ENCODE results near the gene UNC5B.
A peak's percentile ranks its signal among the peaks of the same experiment; 100 is the strongest.
"Not testable (repeated sequence)": the region's sequence is repeated elsewhere in the genome, so short reads cannot be mapped to it uniquely, and the experiment has no call there.

The UNC5B gene

DNA sequence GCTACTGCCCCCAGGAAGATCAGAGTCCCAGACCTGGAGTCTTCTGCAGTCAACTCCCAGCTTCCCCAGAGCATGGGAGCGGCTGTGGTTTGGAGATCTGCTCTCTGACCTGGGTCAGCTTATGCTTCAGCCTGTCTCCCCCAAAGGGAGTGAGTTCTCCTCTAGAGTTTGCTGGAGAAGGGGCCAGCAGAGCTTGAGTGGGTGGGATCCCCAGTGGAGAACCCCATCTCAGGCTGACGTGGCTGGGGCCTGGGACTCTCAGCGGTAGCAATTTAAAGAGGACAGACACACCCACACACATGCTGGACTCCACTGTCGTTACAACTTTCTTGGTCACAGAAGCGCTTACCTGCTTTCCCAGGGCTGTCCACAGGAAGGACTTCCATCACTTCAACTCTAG is 6.3 kb downstream of the UNC5B start:
- no peak for TF ChIP-seq Cebpa-rat (IDR thresholded peaks at IDR 0.05)
- Histone ChIP-seq H4K20me1 (peaks cover 0 to 50% (median 10%) of the 10 kb centered on the region in 11 experiments; a peak in 14 of 22 replicates), H3K27me3 (peaks cover 33 to 66% (median 59%) of the 10 kb centered on the region in 11 experiments), H3K9me3 (replicated peaks in 1 of 11) (no peaks in the 10 kb centered on the region), H3K4me3 (no peak overlapping the region), H3K4me2 (no peak overlapping the region), H3K4me1 (peaks cover 12 to 26% (median 18%) of the 10 kb centered on the region in 10 experiments), H3K27ac (no peak overlapping the region), H3K36me3 (no peaks in the 10 kb centered on the region), H3K9ac (no peak overlapping the region)

DNA sequence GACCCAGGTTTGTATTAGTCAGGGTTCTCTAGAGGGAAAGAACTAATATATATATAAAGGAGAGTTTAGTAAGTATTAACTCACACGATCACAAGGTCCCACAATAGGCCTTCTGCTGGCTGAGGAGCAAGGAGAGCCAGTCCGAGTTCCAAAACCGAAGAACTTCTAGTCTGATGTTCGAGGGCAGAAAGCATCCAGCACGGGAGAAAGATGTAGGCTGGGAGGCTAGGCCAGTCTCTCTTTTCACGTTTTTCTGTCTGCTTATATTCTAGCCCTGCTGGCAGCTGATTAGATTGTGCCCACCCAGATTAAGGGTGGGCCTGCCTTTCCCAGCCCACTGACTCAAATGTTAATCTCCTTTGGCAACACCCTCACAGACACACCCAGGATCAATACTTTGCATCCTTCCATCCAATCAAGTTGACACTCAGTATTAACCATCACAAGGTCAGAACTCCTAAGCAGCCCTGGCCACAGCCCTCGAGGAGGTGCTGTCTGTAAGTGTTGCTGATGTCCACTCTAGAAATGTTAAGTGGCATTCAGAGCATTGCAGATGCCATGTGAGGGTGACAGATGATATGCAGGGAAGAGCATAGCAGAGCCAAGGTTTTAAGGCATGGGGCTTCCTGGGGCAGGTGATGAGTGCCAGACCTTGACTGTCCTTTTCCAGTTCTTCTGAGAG is 7.0 kb downstream of the UNC5B start:
- H3K36me3 ChIP-seq; H3K9me3 ChIP-seq (replicated peaks in 1 of 11); H3K27ac ChIP-seq; H3K4me2 ChIP-seq; H3K4me3 ChIP-seq; H3K9ac ChIP-seq: not testable (repeated sequence)
- Histone ChIP-seq H3K27me3 (peaks cover 25 to 59% (median 51%) of the 10 kb centered on the region in 11 experiments), H3K4me1 (peaks cover 10 to 21% (median 16%) of the 10 kb centered on the region in 10 experiments), H4K20me1 (peaks cover 0 to 42% (median 6%) of the 10 kb centered on the region in 11 experiments; a peak in 12 of 22 replicates)

DNA sequence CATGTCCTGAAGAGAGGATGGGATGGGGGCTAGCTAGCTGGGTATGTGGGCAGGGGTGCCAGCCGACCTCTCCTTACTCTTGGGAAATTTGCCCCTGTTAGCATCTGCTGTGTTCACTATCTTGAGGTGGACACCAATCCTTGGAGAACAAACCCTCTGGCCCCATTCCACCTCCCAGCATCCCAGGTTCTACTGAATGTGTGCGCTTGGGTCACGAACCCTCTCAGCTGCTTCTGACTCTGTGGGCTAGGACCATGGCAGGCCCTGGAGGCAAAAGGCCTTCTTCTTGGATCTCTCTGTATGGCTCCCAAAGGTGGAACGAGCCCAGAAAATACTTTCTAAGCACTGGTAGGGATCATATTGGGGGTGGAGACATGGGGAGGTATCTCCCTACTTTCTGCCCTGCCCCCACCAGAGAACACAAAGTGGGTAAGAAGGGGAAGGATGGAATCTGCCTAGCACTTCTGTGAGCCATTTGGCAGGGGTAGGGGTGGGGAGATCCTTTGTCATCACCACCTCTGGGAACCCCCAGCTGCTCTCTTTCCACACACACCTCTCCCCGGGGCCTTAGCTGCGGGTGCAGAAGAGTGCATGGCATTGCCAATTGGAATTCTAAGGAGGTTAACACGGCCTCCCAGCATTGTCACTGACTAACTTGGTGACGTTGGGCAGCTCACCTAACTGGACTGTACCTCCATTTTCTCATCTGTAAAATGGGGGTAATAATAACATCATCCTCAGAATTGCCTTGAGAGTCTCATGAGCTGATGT is 7.7 kb downstream of the UNC5B start:
- H3K9ac ChIP-seq: no peak overlapping the region
- H3K4me3 ChIP-seq: no peak overlapping the region
- no peak overlapping the region for H3K27ac ChIP-seq
- no peaks in the 10 kb centered on the region for H3K36me3 ChIP-seq
- peaks cover 0 to 35% (median 6%) of the 10 kb centered on the region in 11 experiments; a peak in 9 of 22 replicates for H4K20me1 ChIP-seq
- H3K4me2 ChIP-seq: no peak overlapping the region
- H3K4me1 ChIP-seq: peaks cover 10 to 21% (median 16%) of the 10 kb centered on the region in 10 experiments
- no peaks in the 10 kb centered on the region for H3K9me3 ChIP-seq (replicated peaks in 1 of 11)
- TF ChIP-seq Cebpa-rat (IDR thresholded peaks at IDR 0.05): no peak
- H3K27me3 ChIP-seq: peaks cover 18 to 51% (median 44%) of the 10 kb centered on the region in 11 experiments

DNA sequence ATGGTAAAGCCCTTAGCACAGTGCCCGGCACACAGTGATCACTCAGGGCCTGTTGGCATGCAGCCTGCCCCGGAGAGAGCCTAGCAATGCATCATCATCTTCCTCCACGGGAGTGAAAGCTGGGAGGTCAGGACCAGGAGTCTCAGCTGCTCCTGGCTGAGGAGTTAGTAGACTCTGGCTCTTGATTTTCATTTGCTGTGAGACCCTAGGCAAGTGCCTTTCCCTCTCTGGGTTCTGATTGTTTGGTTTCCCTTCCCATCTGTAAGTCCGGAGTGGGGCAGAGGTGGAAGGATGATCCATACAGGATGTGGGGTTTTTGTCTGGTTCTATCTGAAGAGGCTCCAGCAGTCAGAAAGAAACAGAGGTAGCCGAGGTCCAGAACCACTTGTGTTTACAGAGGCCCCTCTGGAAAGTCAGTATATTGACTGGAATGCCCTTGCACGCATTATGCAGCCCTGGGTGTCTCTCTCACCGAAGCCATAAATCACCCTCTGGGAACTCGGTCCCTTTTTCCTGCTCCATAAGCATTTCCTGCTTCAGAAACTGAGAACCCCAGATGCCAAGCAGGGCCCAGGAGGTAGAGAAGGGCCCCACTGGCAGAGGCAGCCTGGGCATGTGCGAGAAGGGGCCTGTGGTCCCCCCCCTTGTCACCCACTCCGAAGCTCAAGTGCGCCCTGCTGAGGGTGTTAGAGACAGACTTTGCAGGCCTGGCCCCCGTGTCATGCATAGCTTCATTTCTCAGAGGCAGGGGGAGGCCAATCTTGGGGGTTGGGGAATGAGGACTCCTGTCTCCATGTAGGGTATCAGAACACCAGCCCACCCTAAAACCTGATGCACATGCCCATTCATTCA is 8.5 kb downstream of the UNC5B start:
- no peaks in the 10 kb centered on the region for H3K36me3 ChIP-seq
- H3K4me2 ChIP-seq: no peak overlapping the region
- peaks cover 10 to 43% (median 36%) of the 10 kb centered on the region in 11 experiments for H3K27me3 ChIP-seq
- peaks cover 10 to 21% (median 15%) of the 10 kb centered on the region in 10 experiments for H3K4me1 ChIP-seq
- H3K9me3 ChIP-seq (replicated peaks in 1 of 11): no peaks in the 10 kb centered on the region
- H3K27ac ChIP-seq: no peak overlapping the region
- H4K20me1 ChIP-seq: peaks cover 0 to 32% (median 6%) of the 10 kb centered on the region in 11 experiments; a peak in 10 of 22 replicates
- no peak overlapping the region for H3K9ac ChIP-seq
- no peak for TF ChIP-seq Cebpa-rat (IDR thresholded peaks at IDR 0.05)
- no peak overlapping the region for H3K4me3 ChIP-seq

- no peak overlapping the region for H3K27ac ChIP-seq
- no peak overlapping the region for H3K4me2 ChIP-seq
These were observed 9.3 kb downstream of the UNC5B start for GRCh38 chr10:71221586-71222202.

DNA sequence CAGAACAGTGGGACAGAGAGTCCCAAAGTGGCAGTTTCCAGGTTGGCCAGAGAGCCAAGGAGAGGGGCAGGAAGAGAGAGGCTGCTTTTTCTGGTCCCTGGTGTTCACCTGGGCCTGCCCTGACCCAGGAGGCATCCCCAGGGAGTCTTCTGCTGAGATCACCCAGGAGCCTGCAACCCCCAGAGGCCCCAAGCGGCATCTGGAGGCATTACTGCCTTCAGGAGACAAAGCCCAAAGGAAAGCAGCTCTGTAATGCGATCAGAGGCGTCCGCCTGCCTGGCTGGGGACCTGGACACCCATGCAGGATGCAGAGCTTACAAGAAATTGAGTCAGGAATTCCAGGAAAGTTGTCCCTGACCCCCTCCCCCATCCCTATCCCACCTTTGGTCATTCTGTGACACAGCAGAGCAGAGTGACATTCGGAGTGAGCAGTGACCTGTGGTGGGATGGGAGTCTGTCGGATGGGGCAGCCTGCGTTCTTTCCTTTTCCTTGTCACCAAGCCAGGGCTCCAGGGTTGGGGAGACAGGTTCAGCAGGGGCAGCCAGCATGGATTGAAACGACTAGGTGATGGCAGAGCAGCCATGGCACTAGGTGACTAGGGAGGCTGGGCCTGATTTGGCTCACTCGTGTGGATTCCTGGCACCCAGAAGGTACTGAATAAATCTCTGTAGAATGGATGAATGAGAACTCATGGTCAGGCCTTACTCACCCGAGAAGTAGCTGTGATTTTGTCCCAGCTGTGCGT is 10.4 kb downstream of the UNC5B start:
- Histone ChIP-seq H3K36me3 (no peaks in the 10 kb centered on the region), H4K20me1 (peaks cover 0 to 28% (median 0%) of the 10 kb centered on the region in 11 experiments; a peak in 9 of 22 replicates), H3K4me1 (peaks cover 0 to 9% (median 2%) of the 10 kb centered on the region in 10 experiments; a peak in 7 of 20 replicates), H3K4me2 (peak overlapping the region in 5 of 11 experiments; percentile 1 to 40 (median 21); a peak in 3 of 22 replicates), H3K4me3 (no peak overlapping the region), H3K27me3 (peaks cover 0 to 25% (median 17%) of the 10 kb centered on the region in 11 experiments; a peak in 20 of 22 replicates), H3K27ac (no peak overlapping the region), H3K9me3 (replicated peaks in 1 of 11) (no peaks in the 10 kb centered on the region), H3K9ac (no peak overlapping the region)
- no peak for TF ChIP-seq Cebpa-rat (IDR thresholded peaks at IDR 0.05)

More at GRCh38 chr10:71221586-71222202, 9.3 kb downstream of the UNC5B start:
- peaks cover 0 to 28% (median 4%) of the 10 kb centered on the region in 11 experiments; a peak in 10 of 22 replicates for H4K20me1 ChIP-seq
- no peaks in the 10 kb centered on the region for H3K36me3 ChIP-seq
- peaks cover 2 to 36% (median 28%) of the 10 kb centered on the region in 11 experiments; a peak in 21 of 22 replicates for H3K27me3 ChIP-seq
- H3K4me3 ChIP-seq: no peak overlapping the region
- H3K9ac ChIP-seq: no peak overlapping the region
- TF ChIP-seq Cebpa-rat (IDR thresholded peaks at IDR 0.05): 0 out of 22 replicates have a peak, but pooled peaks of 1 of the 11 experiments have one; percentile 10
- peaks cover 7 to 17% (median 10%) of the 10 kb centered on the region in 10 experiments for H3K4me1 ChIP-seq
- no peaks in the 10 kb centered on the region for H3K9me3 ChIP-seq (replicated peaks in 1 of 11)

- Histone ChIP-seq H3K4me1 (peaks cover 0 to 9% (median 2%) of the 10 kb centered on the region in 10 experiments; a peak in 5 of 20 replicates), H3K27ac (no peak overlapping the region)
- no peak for TF ChIP-seq Cebpa-rat (IDR thresholded peaks at IDR 0.05)
These were observed 11.1 kb downstream of the UNC5B start for GRCh38 chr10:71223347-71224058.

More at GRCh38 chr10:71223347-71224058, 11.1 kb downstream of the UNC5B start:
- Histone ChIP-seq H3K9me3 (replicated peaks in 1 of 11) (no peaks in the 10 kb centered on the region), H3K9ac (no peak overlapping the region), H3K27me3 (peaks cover 0 to 17% (median 10%) of the 10 kb centered on the region in 11 experiments; a peak in 19 of 22 replicates), H3K4me2 (no peak overlapping the region), H3K4me3 (no peak overlapping the region), H3K36me3 (no peaks in the 10 kb centered on the region), H4K20me1 (peaks cover 0 to 24% (median 0%) of the 10 kb centered on the region in 11 experiments; a peak in 11 of 22 replicates)

All from BLaER1 treated with 17β-estradiol and CSF1 and Interleukin-3, amounts not matched to agents 10 nM and 100 nM (cell line).